GM06990 (cell line): ENCODE data around the gene AKR1C1.
"Not testable (repeated sequence)": the region's sequence is repeated elsewhere in the genome, so short reads cannot be mapped to it uniquely, and the experiment has no call there.

ENCODE experiments used
- DNase-seq: peaks from one replicate; pipeline ENCODE4 v3.0.0-alpha.2; 2011; ENCODE audit not compliant: insufficient read length; ENCODE audit errors: extremely low read depth
- H3K27me3 ChIP-seq: replicated peaks from 2 replicates; pipeline ENCODE4 v1.6.0; 2011; ENCODE audit warnings: low read length; ENCODE audit not compliant: control insufficient read depth, insufficient read depth
- H3K36me3 ChIP-seq: 2 replicates; pipeline ENCODE4 v1.5.1; 2011; ENCODE audit warnings: low read length; ENCODE audit not compliant: control insufficient read depth, insufficient read depth
- H3K4me3 ChIP-seq: replicated peaks from 2 replicates; pipeline ENCODE4 v1.5.1; 2011; ENCODE audit warnings: low read depth, mild to moderate bottlenecking, control low read depth, low read length
- TF ChIP-seq, protein P1 (sequence below): IDR thresholded peaks from 2 replicates; pipeline ENCODE4 v1.5.1; 2011; ENCODE audit warnings: low read length, control low read depth, mild to moderate bottlenecking, inconsistent platforms; ENCODE audit not compliant: insufficient read depth, poor library complexity, severe bottlenecking

AKR1C1 gene

DNA sequence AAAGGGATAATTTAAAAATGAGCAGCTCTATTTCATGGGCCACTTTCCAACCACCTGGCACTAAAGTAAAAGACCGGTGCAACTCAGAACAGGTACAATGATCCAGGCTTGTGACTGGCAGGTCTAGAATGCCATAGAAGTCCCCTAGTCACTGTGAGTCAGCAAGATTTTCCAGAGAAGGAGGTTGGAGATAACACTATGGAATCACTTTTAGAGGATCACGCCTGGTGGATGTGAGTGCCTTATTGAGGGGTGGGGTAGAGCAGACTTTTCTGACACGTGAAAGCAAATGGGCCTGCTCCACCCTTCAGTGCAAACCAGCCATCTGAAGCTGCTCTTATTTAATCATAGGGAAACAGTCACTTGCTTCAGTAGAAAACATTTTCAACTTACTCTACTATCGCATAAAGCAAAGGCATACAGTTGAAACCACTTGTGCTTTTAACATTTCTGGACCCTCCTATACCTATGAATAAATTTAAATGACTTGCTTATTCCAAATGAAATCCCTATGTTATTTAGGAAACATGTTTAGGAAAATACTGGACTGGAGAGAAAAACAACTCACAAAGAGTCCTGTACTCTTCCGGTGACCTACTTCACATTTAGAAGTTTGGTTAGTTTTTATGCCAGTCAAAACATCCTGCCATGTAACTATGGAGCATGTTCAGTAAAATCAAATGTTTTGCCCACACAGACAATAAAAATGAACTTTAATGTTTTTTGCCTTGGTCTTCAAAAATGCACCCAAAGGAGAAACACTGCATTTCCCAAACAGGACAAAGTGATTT, 21.5 kb upstream of the AKR1C1 start:
- H3K36me3 ChIP-seq = no peaks in the 10 kb centered on the region
- H3K4me3 ChIP-seq = no peak overlapping the region
- no peak for DNase-seq
- TF ChIP-seq, protein P1, sequence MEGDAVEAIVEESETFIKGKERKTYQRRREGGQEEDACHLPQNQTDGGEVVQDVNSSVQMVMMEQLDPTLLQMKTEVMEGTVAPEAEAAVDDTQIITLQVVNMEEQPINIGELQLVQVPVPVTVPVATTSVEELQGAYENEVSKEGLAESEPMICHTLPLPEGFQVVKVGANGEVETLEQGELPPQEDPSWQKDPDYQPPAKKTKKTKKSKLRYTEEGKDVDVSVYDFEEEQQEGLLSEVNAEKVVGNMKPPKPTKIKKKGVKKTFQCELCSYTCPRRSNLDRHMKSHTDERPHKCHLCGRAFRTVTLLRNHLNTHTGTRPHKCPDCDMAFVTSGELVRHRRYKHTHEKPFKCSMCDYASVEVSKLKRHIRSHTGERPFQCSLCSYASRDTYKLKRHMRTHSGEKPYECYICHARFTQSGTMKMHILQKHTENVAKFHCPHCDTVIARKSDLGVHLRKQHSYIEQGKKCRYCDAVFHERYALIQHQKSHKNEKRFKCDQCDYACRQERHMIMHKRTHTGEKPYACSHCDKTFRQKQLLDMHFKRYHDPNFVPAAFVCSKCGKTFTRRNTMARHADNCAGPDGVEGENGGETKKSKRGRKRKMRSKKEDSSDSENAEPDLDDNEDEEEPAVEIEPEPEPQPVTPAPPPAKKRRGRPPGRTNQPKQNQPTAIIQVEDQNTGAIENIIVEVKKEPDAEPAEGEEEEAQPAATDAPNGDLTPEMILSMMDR = no peak
- H3K27me3 ChIP-seq = no peaks in the 10 kb centered on the region

DNA sequence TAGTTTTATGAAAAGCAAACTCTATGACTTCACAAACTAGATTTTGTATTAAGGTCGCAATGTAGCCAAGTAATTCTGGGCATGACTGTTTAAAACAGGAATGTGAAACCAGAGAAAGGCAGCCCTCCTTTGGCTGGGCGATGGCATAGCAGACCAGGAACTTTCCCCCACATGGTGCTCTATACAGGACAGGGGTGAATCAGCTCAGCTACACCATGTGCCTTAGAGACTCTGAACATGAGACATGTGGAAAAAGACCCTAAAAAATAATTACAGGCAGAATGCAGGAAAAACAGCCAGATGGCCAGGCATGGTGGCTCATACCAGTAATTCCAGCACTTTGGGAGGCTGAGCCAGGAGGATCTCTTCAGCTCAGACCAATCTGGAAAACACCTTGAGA, 20.3 kb upstream of the AKR1C1 start:
- H3K36me3 ChIP-seq, H3K27me3 ChIP-seq, DNase-seq, H3K4me3 ChIP-seq: not testable (repeated sequence)

DNA sequence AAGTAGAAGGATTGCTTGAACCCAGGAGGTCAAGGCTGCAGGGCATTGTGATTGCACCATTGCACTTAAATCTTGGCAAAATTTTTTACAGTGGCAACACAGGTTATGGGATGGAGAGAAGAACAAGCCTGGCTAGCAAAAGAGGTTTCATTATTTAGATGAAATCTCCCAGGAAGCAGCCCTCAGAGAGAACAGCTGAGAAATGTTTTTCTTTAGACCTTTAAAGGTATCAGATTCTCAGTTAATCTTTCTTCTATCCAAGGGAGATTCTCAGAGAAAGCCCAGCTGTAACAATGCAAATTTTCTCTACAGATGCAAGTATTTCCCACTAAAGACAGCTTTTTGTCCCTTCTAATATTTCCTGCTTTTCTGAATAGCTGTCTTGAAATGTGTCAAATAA, 19.8 kb upstream of the AKR1C1 start:
- not testable (repeated sequence) for DNase-seq, H3K27me3 ChIP-seq, H3K4me3 ChIP-seq, H3K36me3 ChIP-seq

DNA sequence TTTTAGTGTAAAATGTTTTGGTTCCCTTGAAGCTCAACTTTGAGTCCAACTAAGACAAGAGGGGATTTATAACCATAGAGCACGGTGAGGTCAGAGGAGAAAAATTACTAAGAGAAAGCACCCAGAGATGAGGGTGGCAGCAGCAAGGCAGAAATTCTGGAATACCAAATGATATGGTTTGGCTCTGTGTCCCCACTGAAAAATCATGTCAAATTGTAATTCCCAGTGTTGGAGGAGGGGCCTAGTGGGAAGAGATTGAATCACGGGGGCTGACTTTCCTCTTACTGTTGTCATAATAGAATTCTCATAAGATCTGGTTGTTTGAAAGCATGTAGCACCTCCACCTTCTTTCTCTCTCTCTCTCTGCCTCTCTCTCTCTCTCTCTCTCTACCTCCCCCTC, 19.4 kb upstream of the AKR1C1 start:
- TF ChIP-seq, protein P1 = no peak

DNA sequence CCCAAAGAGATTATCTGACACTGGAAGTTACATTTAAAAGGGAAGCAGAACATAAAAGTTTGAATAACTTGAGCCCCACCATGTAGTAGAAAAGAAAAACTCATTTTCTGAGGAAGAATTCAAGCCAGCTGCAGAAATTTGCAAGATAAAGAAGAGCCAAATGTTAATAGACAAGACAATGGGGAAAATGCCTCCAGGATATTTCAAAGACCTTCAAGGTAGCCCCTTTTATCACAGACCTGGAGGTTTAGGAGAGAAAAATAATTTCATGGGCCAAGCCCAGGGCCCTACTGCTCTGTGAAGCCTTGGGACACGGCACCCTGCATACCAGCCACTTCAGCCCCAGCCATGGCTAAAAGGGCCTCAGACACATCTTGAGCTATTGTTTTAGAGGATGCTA, 18.4 kb upstream of the AKR1C1 start:
- TF ChIP-seq, protein P1 = no peak
- Histone ChIP-seq H3K27me3 (no peaks in the 10 kb centered on the region), H3K4me3 (no peak overlapping the region), H3K36me3 (no peaks in the 10 kb centered on the region)
- no peak for DNase-seq

More for the DNA sequence above, 19.4 kb upstream of the AKR1C1 start:
- H3K4me3 ChIP-seq = no peak overlapping the region
- H3K36me3 ChIP-seq = no peaks in the 10 kb centered on the region
- no peaks in the 10 kb centered on the region for H3K27me3 ChIP-seq
- DNase-seq = no peak

DNA sequence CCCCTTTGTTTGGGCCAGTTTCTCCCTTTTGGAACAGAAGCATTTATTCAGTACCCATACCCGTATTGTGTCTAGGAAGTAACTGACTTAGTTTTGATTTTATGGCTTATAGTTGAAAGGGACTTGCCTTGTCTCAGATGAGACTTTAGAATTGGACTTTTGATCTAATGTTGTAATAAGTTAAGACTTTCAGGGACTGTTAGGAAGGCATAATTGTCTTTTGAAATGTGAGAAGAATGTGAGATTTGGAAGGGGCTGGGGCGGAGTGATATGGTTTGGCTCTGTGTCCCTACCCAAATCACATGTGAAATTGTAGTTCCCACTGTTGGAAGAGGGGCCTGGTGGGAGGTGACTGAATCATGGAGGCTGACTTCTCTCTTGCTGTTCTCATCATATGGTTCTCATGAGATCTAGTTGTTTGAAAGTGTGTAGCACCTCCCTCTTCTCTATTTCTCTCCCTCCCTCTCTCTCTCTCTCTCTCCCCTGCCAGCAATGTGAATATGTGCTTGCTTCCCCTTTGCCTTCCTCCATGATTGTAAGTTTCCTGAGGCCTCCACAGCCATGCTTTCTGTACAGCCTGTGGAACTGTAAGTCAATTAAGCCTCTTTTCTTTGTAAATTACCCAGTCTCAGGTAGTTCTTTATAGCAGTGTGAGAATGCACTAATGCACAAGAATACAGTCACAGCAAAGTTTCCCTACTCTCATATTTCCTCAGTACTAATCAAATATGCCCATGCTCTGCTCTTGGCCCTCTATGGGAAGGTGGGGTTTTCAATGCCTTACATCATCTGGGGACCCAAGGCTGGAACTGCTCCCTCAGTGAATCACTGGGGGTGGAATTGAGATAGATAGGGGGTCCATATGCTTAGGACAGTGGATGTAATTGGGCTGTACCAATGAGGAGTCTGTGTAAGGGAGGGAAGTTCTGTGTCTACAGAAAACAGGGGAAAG, 17.2 kb upstream of the AKR1C1 start:
- TF ChIP-seq, protein P1 = no peak
- DNase-seq = no peak
- Histone ChIP-seq H3K36me3 (no peaks in the 10 kb centered on the region), H3K4me3 (no peak overlapping the region), H3K27me3 (no peaks in the 10 kb centered on the region)
